GM12801 (cell line): ENCODE results near the gene TRIO.

ENCODE experiments used
- TF ChIP-seq, protein P1 (sequence below): IDR thresholded peaks from one replicate; pipeline ENCODE4 v1.5.1; 2011; ENCODE audit warnings: control low read depth; ENCODE audit not compliant: insufficient read length; ENCODE audit errors: extremely low read depth

Gene TRIO

DNA sequence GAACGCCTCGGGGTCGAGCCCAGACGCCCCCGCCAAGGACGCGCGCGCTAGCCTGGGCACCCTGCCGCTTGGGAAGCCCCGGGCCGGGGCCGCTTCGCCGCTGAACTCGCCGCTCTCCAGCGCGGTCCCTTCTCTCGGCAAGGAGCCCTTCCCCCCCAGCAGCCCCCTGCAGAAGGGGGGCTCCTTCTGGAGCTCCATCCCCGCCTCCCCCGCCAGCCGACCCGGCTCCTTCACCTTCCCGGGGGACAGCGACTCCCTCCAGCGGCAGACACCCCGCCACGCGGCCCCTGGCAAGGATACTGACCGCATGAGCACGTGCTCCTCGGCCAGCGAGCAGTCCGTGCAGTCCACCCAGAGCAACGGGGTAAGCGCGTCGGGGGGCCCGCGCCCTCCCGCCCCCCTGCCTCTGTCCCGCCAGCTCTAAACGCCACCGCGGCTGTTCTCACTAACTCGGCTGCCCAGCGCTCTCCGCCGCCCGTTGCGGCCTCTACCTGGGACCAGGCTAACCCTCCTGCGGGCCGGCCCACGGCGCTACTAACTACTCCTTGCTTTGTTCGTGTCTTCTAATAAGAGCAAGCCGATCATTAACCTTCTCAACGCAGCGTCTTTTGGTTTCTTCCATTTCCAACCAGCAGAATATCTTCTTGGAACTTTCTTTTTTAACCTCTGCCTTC lies 344.9 kb downstream of the TRIO start:
- TF ChIP-seq, protein P1, sequence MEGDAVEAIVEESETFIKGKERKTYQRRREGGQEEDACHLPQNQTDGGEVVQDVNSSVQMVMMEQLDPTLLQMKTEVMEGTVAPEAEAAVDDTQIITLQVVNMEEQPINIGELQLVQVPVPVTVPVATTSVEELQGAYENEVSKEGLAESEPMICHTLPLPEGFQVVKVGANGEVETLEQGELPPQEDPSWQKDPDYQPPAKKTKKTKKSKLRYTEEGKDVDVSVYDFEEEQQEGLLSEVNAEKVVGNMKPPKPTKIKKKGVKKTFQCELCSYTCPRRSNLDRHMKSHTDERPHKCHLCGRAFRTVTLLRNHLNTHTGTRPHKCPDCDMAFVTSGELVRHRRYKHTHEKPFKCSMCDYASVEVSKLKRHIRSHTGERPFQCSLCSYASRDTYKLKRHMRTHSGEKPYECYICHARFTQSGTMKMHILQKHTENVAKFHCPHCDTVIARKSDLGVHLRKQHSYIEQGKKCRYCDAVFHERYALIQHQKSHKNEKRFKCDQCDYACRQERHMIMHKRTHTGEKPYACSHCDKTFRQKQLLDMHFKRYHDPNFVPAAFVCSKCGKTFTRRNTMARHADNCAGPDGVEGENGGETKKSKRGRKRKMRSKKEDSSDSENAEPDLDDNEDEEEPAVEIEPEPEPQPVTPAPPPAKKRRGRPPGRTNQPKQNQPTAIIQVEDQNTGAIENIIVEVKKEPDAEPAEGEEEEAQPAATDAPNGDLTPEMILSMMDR: no peak

DNA sequence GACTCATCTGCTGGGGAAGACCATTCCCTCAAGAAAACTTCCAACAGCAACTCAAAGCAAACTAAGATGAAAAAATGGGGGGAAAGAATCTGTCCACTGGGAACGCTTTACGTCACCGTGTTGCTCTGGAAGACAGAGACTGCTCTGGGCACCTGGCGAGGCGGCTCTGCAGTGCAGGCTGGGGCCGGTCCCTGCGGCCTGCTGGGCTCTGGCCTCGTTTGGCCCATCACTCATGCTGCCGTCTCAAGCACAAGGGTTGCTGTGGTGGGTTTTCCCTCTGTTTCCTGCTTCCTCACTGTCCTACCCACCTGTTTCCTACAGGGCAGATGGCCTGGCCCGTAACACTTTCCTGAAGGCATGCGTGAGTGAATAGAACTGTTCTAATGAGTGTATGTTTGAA lies 345.6 kb downstream of the TRIO start:
- TF ChIP-seq, protein P1: no peak

DNA sequence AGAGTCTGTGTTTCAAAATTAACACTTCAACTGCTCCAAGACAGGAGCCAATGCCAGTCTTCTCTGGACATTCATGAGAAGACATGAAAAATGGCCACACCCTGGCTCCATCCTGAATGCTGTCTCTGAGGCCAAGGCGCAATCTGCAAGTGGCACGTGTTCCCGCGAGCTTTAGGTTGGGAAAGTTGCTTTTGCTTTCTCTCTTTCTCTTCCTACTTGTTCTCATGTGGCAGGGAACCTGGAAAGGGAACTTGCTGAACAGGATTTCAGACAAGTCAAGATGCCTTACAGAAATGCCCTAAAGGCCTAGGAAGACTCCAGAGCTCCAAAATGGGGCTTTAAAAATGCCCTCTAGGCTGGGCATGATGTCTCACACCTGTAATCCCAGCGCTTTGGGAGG lies 346.5 kb downstream of the TRIO start:
- TF ChIP-seq, protein P1: no peak

DNA sequence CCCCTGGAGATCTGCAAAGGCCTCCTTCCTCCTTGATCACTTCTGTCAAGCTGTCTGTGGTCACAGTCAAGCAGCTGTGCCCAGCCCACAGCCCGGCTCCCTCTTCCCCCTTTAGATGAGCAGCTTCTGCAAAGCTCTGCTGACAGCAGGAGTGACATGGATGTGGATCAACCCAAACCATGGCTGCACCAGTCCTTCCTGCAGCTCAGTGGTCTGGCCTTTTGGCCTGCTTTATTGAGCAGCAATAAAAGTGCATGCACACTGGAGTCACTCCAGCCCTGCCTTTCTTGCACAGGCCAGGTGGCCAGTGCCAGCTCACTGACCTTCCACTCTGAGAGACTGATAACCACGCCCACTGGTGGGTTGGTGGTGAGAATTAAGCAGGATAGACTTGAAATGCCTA lies 347.2 kb downstream of the TRIO start:
- TF ChIP-seq, protein P1: no peak

DNA sequence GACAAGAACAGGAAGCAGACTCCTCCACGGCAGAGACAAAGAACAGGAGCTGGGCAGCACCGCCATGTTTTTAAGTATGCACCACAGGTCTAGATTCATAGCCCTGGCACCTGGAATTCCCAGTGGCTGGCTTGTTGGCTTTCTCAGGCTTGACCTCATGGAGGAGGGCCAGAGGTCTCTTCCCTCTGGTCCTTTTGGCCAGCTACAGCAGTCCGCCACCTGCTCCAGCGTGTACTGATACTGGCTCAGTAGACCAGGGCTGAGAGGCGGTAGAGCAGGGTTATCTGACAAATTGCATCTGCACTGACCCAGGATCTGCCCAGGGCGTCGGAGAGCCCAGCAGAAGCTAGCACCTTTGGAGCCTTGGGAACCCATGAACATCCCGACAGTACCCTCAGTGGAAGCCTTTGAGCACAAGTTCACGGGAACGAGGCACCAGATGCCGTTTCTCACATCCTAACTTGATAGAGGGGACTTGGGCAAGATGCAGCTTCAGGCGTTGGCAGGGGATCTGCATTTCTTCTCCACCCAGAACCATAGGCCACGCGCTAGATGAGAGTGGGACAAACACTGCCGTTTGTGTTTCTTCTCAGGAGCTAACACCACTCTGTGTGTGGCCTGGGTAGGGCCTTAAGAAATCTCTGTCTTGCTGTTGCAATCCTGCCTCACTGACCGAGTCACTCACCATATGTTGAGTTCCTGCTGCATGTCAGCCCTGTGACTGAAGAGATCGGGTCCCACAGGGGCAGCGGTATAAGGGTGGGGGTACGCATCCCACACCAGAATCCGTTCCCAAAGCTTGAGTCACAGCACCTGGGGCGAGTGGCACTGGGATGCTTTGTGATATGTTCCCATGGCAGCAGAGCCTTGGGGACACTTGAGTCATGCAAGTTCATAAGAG lies 348.1 kb downstream of the TRIO start:
- TF ChIP-seq, protein P1: no peak

DNA sequence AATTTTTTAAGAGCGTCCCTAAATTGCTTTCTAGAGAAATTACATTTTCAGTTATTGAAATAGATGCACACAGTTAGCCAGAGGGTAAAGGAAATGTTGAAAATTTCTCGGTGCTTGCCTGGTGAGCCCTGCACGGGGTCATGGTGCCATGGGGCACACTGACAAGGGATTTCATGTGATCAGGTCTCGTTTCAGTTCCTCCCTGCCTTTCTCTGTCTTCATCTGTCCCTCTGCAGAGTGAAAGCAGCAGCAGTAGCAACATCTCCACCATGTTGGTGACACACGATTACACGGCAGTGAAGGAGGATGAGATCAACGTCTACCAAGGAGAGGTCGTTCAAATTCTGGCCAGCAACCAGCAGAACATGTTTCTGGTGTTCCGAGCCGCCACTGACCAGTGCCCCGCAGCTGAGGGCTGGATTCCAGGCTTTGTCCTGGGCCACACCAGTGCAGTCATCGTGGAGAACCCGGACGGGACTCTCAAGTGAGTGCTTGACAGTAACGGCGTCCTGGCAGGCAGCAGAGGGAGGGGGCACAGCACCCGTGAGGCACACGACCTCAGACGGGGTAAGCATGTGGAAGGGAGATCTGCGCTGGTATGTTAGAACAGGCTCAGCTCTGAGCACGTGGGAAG lies 349.3 kb downstream of the TRIO start:
- TF ChIP-seq, protein P1: no peak

DNA sequence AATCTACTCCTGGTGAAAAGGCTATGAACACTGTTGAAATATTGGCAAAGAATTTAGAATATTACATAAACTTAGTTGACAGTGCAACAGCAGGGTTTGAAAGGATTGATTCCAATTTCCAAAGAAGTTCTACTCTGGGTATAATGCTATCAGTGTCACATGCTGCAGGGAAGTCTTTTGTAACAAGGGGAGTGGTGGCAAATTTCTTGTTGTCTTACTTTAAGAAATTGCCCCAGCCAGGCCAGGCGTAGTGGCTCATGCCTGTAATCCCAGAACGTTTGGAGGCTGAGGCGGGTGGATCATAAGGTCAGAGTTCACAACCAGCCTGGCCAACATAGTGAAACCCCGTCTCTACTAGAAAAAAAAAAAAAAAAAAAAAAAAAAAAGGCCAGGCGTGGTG lies 352.2 kb downstream of the TRIO start:
- TF ChIP-seq, protein P1: no peak
